Trophoblast cell (in vitro differentiated cells and primary cell): ENCODE results near the gene ISCU.

Source experiments
- DNase-seq, 2 donors: peaks; one replicate each; pipeline ENCODE4 v3.0.0-alpha.2; 2016
- H2AFZ ChIP-seq: 2 replicates; pipeline ENCODE4 v1.6.1; 2013; ENCODE audit warnings: low read length, moderate library complexity, mild to moderate bottlenecking; ENCODE audit not compliant: insufficient read depth, poor library complexity
- H2AK5ac ChIP-seq: 2 replicates; pipeline ENCODE4 v1.6.1; 2013; ENCODE audit warnings: mild to moderate bottlenecking, low read length
- H2BK120ac ChIP-seq: 2 replicates; pipeline ENCODE4 v1.6.1; 2013; ENCODE audit warnings: low read length, mild to moderate bottlenecking, moderate library complexity; ENCODE audit not compliant: insufficient read depth, poor library complexity
- H2BK12ac ChIP-seq: 2 replicates; pipeline ENCODE4 v1.6.1; 2013; ENCODE audit warnings: mild to moderate bottlenecking, low read length, moderate library complexity
- H2BK5ac ChIP-seq: 2 replicates; pipeline ENCODE4 v1.6.1; 2013; ENCODE audit warnings: low read length, low read depth, moderate library complexity, mild to moderate bottlenecking; ENCODE audit not compliant: poor library complexity
- H3K14ac ChIP-seq: 2 replicates; pipeline ENCODE4 v1.6.1; 2013; ENCODE audit warnings: mild to moderate bottlenecking, low read length
- H3K18ac ChIP-seq: 2 replicates; pipeline ENCODE4 v1.6.1; 2013; ENCODE audit warnings: mild to moderate bottlenecking, low read length
- H3K23ac ChIP-seq: 2 replicates; pipeline ENCODE4 v1.6.1; 2013; ENCODE audit warnings: low read length
- H3K27ac ChIP-seq: 2 replicates; pipeline ENCODE4 v1.5.1; 2013; ENCODE audit warnings: low read depth, mild to moderate bottlenecking, inconsistent platforms, low read length, moderate library complexity
- H3K27me3 ChIP-seq: 2 replicates; pipeline ENCODE4 v1.6.1; 2013; ENCODE audit warnings: inconsistent platforms, mild to moderate bottlenecking, low read length, moderate library complexity; ENCODE audit not compliant: insufficient read depth
- H3K36me3 ChIP-seq, 2 experiments: 1 replicate in 1 of 2; 2 replicates in 1 of 2; pipeline ENCODE4 v1.6.1; 2013; ENCODE audit warnings: low read length in 2 of 2, mild to moderate bottlenecking in 2 of 2, moderate library complexity in 1 of 2; ENCODE audit not compliant: insufficient read depth in 2 of 2, control insufficient read depth in 1 of 2
- H3K4ac ChIP-seq: 2 replicates; pipeline ENCODE4 v1.6.1; 2013; ENCODE audit warnings: low read depth, mild to moderate bottlenecking, low read length, moderate library complexity
- H3K4me1 ChIP-seq, 2 experiments: 1 replicate in 1 of 2; 2 replicates in 1 of 2; pipeline ENCODE4 v1.6.1; 2013; ENCODE audit warnings: low read length in 2 of 2, mild to moderate bottlenecking in 2 of 2, moderate library complexity in 1 of 2; ENCODE audit not compliant: insufficient read depth in 2 of 2, control insufficient read depth in 1 of 2
- H3K4me2 ChIP-seq: 2 replicates; pipeline ENCODE4 v1.6.1; 2013; ENCODE audit warnings: inconsistent platforms, mild to moderate bottlenecking, low read length, moderate library complexity
- H3K4me3 ChIP-seq: 2 replicates; pipeline ENCODE4 v1.5.1; 2013; ENCODE audit warnings: mild to moderate bottlenecking, low read depth, low read length, inconsistent platforms
- H3K79me1 ChIP-seq: one replicate; pipeline ENCODE4 v1.6.1; 2013; ENCODE audit warnings: low read length
- H3K79me2 ChIP-seq: 2 replicates; pipeline ENCODE4 v1.6.1; 2013; ENCODE audit warnings: low read length, mild to moderate bottlenecking; ENCODE audit not compliant: control insufficient read depth, insufficient read depth, poor library complexity
- H3K9ac ChIP-seq: 2 replicates; pipeline ENCODE4 v1.6.1; 2013; ENCODE audit warnings: mild to moderate bottlenecking, low read length
- H3K9me3 ChIP-seq: 2 replicates; pipeline ENCODE4 v1.6.1; 2013; ENCODE audit warnings: low read depth, mild to moderate bottlenecking, control low read depth, inconsistent platforms, low read length; ENCODE audit not compliant: insufficient read depth
- H4K12ac ChIP-seq: 2 replicates; pipeline ENCODE4 v1.6.1; 2013; ENCODE audit warnings: low read depth, mild to moderate bottlenecking, low read length, moderate library complexity
- H4K8ac ChIP-seq: 2 replicates; pipeline ENCODE4 v1.6.1; 2013; ENCODE audit warnings: low read depth, mild to moderate bottlenecking, low read length, moderate library complexity
- H4K91ac ChIP-seq: one replicate; pipeline ENCODE4 v1.6.1; 2013; ENCODE audit warnings: low read depth, mild to moderate bottlenecking, low read length, moderate library complexity
- WGBS: extraction: QIAGEN DNeasy Blood & Tissue Kit; methylation state at CpG from one replicate; pipeline ENCODE4 v1.1.7; 2013; ENCODE audit warnings: missing lambda C conversion rate; ENCODE audit not compliant: insufficient read length, insufficient coverage; ENCODE audit errors: extremely low coverage; 5-methylcytosine and 5-hydroxymethylcytosine counted together

ISCU gene

GRCh38 chr12:108577458-108577857, 15.1 kb downstream of the ISCU start:
- H4K8ac ChIP-seq, result no peak overlapping the region
- no peak overlapping the region for H4K91ac ChIP-seq
- H3K9me3 ChIP-seq, result peaks cover 6% of the 10 kb centered on the region
- H3K4me2 ChIP-seq, result no peak overlapping the region
- H3K18ac ChIP-seq, result no peak overlapping the region
- H3K4me1 ChIP-seq, result peaks cover 22 to 29% of the 10 kb centered on the region in 2 experiments
- no peak overlapping the region for H2BK12ac ChIP-seq
- no peak overlapping the region for H3K4me3 ChIP-seq
- H3K14ac ChIP-seq, result no peak overlapping the region
- no peak overlapping the region for H2BK5ac ChIP-seq
- no peak overlapping the region for H3K23ac ChIP-seq
- no peaks in the 10 kb centered on the region for H3K36me3 ChIP-seq
- peaks cover 46% of the 10 kb centered on the region for H3K79me1 ChIP-seq
- no peak overlapping the region for H4K12ac ChIP-seq
- no peaks in the 10 kb centered on the region for H3K27me3 ChIP-seq
- no peak overlapping the region for H2BK120ac ChIP-seq
- H2AK5ac ChIP-seq, result no peak overlapping the region
- DNase-seq, result no peak
- H3K79me2 ChIP-seq, result peaks cover 15% of the 10 kb centered on the region
- H3K27ac ChIP-seq, result no peak overlapping the region
- H3K4ac ChIP-seq, result no peak overlapping the region
- no peak overlapping the region for H3K9ac ChIP-seq
- H2AFZ ChIP-seq, result no peak overlapping the region

- Histone ChIP-seq H3K4me3 (no peak overlapping the region), H3K18ac (peak overlapping the region; percentile 51), H3K79me1 (peaks cover 54% of the 10 kb centered on the region), H3K27ac (peak overlapping the region; percentile 57), H3K79me2 (peaks cover 16% of the 10 kb centered on the region), H4K91ac (peak overlapping the region; percentile 82), H4K8ac (no peak overlapping the region), H4K12ac (no peak overlapping the region), H3K9me3 (peaks cover 6% of the 10 kb centered on the region), H3K27me3 (no peaks in the 10 kb centered on the region), H3K36me3 (no peaks in the 10 kb centered on the region), H2AK5ac (peak overlapping the region; percentile 21), H2AFZ (no peak overlapping the region), H2BK12ac (peak overlapping the region; percentile 67), H3K14ac (peak overlapping the region; percentile 29), H3K9ac (no peak overlapping the region), H3K4me2 (no peak overlapping the region), H3K23ac (no peak overlapping the region), H2BK120ac (peak overlapping the region; percentile 31), H2BK5ac (peak overlapping the region; percentile 97), H3K4ac (no peak overlapping the region), H3K4me1 (peaks cover 29 to 36% of the 10 kb centered on the region in 2 experiments)
- no peak for DNase-seq
- WGBS, result no CpG with 5 or more reads among the region's 2 CpGs
These were observed 15.9 kb downstream of the ISCU start for GRCh38 chr12:108578264-108578663.

GRCh38 chr12:108578813-108579212, 16.4 kb downstream of the ISCU start:
- Histone ChIP-seq H3K27me3 (no peaks in the 10 kb centered on the region), H4K12ac (no peak overlapping the region), H2AK5ac (peak overlapping the region; percentile 21), H3K4me3 (peak overlapping the region; percentile 18), H4K91ac (peak overlapping the region; percentile 82), H2BK12ac (peak overlapping the region; percentile 38), H2BK120ac (peak overlapping the region; percentile 31), H3K79me2 (peaks cover 19% of the 10 kb centered on the region), H2BK5ac (peak overlapping the region; percentile 97), H3K4me2 (no peak overlapping the region), H3K9ac (no peak overlapping the region), H3K79me1 (peaks cover 60% of the 10 kb centered on the region), H3K18ac (peak overlapping the region; percentile 51), H3K14ac (peak overlapping the region; percentile 29), H4K8ac (peak overlapping the region; percentile 18), H3K23ac (no peak overlapping the region), H3K36me3 (no peaks in the 10 kb centered on the region), H3K4ac (peak overlapping the region; percentile 12), H3K27ac (peak overlapping the region; percentile 57), H3K4me1 (peaks cover 34 to 42% of the 10 kb centered on the region in 2 experiments), H3K9me3 (peaks cover 6% of the 10 kb centered on the region), H2AFZ (peak overlapping the region; percentile 1)
- DNase-seq, result no peak
- no CpG with 5 or more reads among the region's 3 CpGs for WGBS

- peak overlapping the region; percentile 100 for H2BK120ac ChIP-seq
- H2AK5ac ChIP-seq, result no peak overlapping the region
- peaks cover 6% of the 10 kb centered on the region for H3K9me3 ChIP-seq
- no peak overlapping the region for H3K4me2 ChIP-seq
- H3K4me3 ChIP-seq, result no peak overlapping the region
- no peaks in the 10 kb centered on the region for H3K36me3 ChIP-seq
- no peak overlapping the region for H4K12ac ChIP-seq
- H3K27ac ChIP-seq, result peak overlapping the region; percentile 98
- no peak overlapping the region for H3K4ac ChIP-seq
- H3K4me1 ChIP-seq, result peaks cover 36 to 44% of the 10 kb centered on the region in 2 experiments
- H3K9ac ChIP-seq, result no peak overlapping the region
- no peak overlapping the region for H3K18ac ChIP-seq
- H3K79me2 ChIP-seq, result peaks cover 20% of the 10 kb centered on the region
- peak overlapping the region; percentile 96 for H2BK12ac ChIP-seq
- no peak overlapping the region for H3K14ac ChIP-seq
- H3K79me1 ChIP-seq, result peaks cover 64% of the 10 kb centered on the region
- no peak overlapping the region for H3K23ac ChIP-seq
- H2BK5ac ChIP-seq, result peak overlapping the region; percentile 98
- H4K8ac ChIP-seq, result peak overlapping the region; percentile 79
- H3K27me3 ChIP-seq, result no peaks in the 10 kb centered on the region
- H2AFZ ChIP-seq, result no peak overlapping the region
- H4K91ac ChIP-seq, result peak overlapping the region; percentile 82
- no CpG with 5 or more reads among the region's 3 CpGs for WGBS
- no peak for DNase-seq
These were observed 18.1 kb downstream of the ISCU start for GRCh38 chr12:108580531-108580930.
